Measurements from ENCODE around the gene CRNKL1.
A peak's percentile ranks its signal among the peaks of the same experiment; 100 is the strongest.

Gene CRNKL1

GRCh38 chr20:20052074-20052970 lies at the start of gene CRNKL1, which contains the start of gene CFAP61:
Gene CRNKL1, minus strand, starts transcription at chr20:20052466. Its CDS starts 124 bp downstream, at chr20:20052342.
Gene CFAP61, plus strand, starts transcription at chr20:20052532. Its CDS starts 4,122 bp downstream, at chr20:20056654.
- DNase-seq (ENCODE audit: low read depth), result peak; percentile 92

- no peak for DNase-seq (ENCODE audit: low read depth)
Observed at GRCh38 chr20:20100881-20101280, 48.6 kb upstream of the CRNKL1 start.

DNA sequence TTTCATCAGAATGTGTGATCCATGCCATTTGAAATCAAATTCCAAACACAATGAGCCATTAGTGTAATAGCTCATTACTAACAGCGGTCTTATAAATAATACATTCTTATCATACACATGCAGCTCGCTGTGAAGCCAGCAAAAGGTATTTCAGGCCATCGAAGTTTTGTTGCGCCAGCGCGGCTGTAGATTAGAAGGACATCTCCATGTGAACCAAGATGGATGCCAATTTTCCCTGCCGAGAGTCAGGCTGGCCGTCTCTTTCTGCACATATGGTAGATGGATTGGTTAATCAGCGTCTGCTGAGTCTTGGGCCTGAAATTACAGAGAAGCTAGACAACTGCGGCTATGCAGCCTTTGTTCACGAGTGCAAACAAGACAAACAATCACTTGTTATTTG lies 44.2 kb upstream of the CRNKL1 start:
- DNase-seq (ENCODE audit: low read depth), result no peak

DNA sequence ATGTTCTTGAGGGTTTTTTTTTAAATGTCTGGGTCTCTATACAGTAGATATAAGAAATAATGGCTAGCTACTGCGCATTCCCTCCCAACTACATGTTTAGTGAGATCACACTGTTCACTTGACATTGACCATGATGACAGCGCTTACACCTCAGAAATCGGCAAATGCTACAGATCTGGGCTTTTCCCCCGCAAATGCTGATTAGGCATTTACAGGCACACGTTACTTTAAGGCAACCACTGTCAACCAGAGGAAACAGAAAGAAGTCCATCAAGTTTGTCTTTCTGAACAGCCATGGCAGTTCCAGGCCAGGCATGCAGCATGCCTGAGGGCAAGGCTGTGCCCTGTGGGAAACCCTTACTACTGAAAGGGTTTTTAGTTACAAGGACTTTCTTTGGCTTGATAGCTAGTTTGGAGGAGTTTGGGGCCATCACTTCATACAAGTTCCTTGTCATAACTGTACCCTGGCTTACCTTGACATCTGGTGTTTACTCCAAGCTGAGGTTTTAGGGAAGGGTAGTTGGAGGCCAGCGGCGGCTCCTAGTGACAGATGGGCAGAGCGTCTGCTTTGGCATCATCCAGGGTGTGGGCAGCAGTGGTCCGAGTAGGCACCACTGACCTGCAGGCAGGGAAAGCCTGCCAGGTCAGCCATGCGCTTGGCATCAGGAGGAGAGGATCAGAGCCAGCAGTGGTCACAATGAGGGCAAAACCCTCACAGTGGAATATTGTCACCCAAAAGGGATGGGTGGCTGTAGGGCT lies 43.0 kb upstream of the CRNKL1 start:
- no peak for DNase-seq (ENCODE audit: low read depth)

GRCh38 chr20:20094410-20094809 lies 42.1 kb upstream of the CRNKL1 start:
- DNase-seq (ENCODE audit: low read depth), result no peak

GRCh38 chr20:20092827-20093226 lies 40.6 kb upstream of the CRNKL1 start:
- DNase-seq (ENCODE audit: low read depth), result no peak

- DNase-seq (ENCODE audit: low read depth), result no peak
Observed at GRCh38 chr20:20089939-20090338, 37.7 kb upstream of the CRNKL1 start.

DNA sequence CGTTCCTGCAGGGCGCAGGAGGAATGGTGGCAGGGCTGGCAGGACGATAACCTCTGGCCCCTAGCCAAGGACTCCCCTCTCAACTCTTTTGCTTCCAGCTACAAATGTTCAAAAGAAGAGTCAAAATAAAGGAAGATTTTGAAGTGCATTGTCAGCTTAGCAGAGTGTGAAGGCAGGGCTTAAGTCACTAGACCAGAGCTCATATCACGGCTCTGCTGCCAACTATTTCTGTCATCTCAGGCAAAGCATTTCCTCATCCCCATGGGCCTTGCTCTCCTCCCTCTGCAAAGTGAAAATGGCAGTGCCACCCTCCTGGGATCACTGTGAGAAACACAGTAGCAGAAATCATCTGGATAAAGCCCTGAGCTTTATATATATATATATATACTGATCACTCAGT lies 36.8 kb upstream of the CRNKL1 start:
- no peak for DNase-seq (ENCODE audit: low read depth)

DNA sequence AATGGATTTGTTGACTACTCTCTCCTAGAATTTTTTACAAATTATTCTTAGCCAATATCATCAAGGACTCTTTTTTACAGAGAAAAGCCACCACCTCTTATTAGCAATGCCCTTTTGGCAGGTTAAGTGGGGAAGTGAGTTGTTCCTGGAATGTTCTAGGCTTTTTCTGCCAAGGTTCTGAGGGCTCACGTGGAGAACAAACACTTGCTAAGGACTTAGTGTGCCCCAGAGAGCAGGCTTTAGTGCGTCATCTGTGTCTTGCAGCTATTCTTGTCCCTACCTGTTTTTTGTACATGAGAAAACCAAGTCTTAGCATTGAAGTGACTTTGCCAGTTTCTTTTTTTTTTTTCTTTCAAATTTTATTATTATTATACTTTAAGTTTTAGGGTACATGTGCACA lies 33.5 kb upstream of the CRNKL1 start:
- no peak for DNase-seq (ENCODE audit: low read depth)

GRCh38 chr20:20085071-20085470 lies 32.8 kb upstream of the CRNKL1 start:
- no peak for DNase-seq (ENCODE audit: low read depth)

GRCh38 chr20:20084296-20084752 lies 32.1 kb upstream of the CRNKL1 start:
- no peak for DNase-seq (ENCODE audit: low read depth)

DNA sequence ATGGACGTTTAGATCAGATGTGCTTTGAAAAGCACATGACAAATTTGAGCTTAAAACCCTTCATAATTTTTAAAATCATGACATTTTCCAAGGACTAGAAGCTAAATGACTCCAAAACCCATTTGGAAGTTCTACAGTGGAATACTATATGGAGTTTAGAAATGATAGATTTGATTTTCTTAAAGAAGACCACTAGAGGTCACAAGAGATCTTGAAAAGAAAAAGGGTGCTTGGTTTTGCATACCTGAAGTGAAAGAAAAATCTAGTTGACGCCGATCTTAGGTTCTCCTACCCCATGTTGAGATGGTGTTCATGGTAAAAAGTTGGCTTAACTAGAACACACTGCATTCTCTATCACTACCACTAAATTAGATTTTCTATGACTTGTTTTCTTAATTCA lies 31.5 kb upstream of the CRNKL1 start:
- DNase-seq (ENCODE audit: low read depth), result no peak

DNA sequence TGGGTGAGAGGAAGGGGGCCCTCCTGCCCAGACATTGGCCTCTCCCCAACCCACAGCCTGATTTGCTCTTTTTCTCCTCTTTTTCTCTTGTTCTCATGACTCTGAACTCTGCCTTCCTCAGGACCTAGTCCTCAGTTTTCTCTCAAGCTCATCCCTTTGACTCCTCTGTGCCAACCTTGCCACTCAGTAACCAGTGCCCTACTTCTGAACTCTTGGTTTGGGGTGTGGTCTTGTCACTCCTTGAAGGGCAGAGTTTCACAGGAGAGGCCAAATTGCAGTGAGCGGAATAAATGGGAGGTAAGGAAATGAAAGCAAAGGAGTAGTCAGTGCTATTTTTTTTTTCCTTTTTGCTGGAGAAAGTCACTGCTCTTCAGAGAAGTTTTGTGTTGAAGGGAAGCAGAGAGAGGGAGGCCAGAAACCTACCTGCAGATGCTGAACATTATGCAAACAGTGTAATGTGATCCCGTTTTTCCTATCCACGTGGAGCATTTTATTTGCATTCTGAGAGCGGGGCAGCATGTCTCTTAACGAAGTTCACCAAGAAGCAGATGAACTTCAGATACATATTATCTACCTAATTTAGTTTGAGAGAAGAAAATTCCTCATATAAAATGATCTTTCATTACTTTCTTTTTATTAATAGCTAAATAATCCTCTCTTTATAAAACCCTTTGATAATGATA lies 27.0 kb upstream of the CRNKL1 start:
- no peak for DNase-seq (ENCODE audit: low read depth)

GRCh38 chr20:20078041-20078440 lies 25.8 kb upstream of the CRNKL1 start:
- DNase-seq (ENCODE audit: low read depth), result no peak

DNA sequence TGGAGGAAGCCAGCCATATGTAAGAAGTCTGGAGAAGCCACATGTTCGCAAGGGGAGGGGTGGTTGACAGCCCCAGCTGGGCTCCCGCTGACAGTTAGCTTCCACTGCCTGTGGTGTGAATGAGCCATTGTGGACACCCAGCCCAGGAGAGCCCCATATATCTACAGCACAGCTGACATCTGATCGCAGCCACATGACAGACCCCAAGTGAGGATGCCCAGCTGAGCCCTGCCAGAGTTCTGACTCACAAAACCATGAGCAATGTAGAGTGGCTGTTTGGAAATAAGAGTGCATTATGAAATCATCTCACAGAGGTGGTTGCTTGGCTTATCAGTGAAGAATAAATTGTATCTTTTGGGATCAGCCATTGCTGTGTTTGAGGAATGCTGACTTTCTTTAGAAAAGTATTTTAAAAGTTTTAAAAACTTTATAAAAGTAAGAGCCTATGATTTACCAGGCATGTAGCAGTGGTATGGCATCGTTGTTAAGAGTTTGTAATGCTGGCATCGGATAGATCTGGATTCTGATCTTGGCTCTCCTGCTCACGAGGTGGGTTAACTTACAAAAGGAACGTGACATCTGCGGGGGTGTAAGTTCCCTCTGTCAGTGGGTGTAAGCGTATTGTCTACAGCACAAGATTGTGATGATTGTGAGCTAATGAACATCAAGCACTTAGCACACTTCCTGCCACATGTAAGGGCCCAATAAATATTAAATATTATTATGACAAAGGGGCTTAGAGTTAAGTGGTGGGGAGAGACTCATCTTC lies 24.2 kb upstream of the CRNKL1 start:
- DNase-seq (ENCODE audit: low read depth), result no peak

- no peak for DNase-seq (ENCODE audit: low read depth)
Observed at GRCh38 chr20:20075032-20075431, 22.8 kb upstream of the CRNKL1 start.

DNA sequence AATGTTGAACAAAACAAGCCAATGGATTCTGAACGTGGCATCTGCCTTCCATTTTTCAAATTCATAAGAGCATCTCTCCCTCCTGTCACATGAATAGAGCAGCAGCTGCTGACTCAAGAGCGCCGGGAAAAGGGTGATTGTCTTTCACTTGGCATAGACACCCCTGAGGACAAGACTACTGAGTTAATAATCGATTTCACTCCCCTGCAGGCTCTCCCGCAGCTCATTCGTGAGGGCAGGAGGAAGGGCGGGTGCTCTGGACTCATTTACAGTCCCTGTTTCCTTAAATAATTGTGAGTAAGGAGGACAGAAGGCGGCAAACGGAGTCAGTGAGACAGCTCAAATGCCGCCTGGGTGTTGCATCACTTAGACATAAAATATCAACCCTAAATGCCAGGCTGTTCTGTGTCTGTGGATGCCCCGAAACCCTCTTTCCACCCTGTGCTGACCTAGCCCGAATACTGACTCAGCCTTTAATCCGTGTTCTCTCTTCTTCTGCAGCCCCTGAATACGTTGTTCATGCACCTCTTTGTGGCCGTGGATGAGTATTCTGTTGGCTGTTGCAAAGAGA lies 21.6 kb upstream of the CRNKL1 start:
- DNase-seq (ENCODE audit: low read depth), result no peak

- DNase-seq (ENCODE audit: low read depth), result no peak
Observed at GRCh38 chr20:20070871-20071726, 18.8 kb upstream of the CRNKL1 start.

DNA sequence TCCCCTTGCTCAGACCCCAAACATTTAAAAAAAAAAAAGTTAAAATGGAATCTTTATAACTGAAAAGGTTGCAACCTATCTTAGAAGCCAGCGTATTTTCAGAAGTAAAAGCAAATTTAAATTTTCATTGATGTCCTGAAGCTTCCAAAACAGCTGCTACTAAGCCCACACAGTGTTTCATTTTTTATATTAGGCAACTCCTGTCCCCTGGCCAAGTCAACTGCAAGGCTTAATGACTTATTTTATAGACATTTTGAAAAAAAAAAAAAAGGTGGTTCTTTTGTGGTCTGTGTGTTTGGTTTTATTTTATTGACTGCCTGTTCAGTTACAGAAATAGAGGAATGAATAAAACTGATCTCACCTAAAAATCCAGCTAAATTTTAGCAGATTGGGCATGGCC lies 13.1 kb upstream of the CRNKL1 start:
- no peak for DNase-seq (ENCODE audit: low read depth)

GRCh38 chr20:20063941-20064702 lies 11.9 kb upstream of the CRNKL1 start:
- DNase-seq (ENCODE audit: low read depth), result no peak
